GM12878 (cell line): ENCODE measurements around the gene DENND1A.

Source experiments
- CHD2 ChIP-seq: IDR thresholded peaks from 2 replicates; pipeline ENCODE4 v1.6.1; 2011; ENCODE audit warnings: low read depth, low read length, improper control_type of control experiment, borderline replicate concordance
- CHD4 ChIP-seq: fragments of 200-600 bp; sonication (generic); IDR thresholded peaks from 2 replicates; pipeline ENCODE4 v1.6.1; 2016; ENCODE audit warnings: mild to moderate bottlenecking
- CREM ChIP-seq: IDR thresholded peaks from 2 replicates; pipeline ENCODE4 v1.6.1; 2014; ENCODE audit warnings: antibody characterized with exemption, low read depth
- CTCF ChIP-seq, 3 experiments: IDR thresholded peaks in 2 of 3; conservative IDR thresholded peaks in 1 of 3; 2 replicates each; pipeline ENCODE4 v1.5.1; 2011; ENCODE audit warnings: low read depth in 3 of 3, low read length in 3 of 3, mild to moderate bottlenecking in 3 of 3, control low read depth in 2 of 3, moderate library complexity in 2 of 3, inconsistent platforms in 1 of 3, mixed read lengths in 1 of 3; ENCODE audit not compliant: control insufficient read depth in 2 of 3, insufficient read depth in 1 of 3; ENCODE audit errors: extremely low read depth in 1 of 3
- NFYB ChIP-seq: IDR thresholded peaks from 2 replicates; pipeline ENCODE4 v1.6.1; 2011; ENCODE audit warnings: low read depth, mild to moderate bottlenecking, low read length, improper control_type of control experiment, moderate library complexity; ENCODE audit not compliant: insufficient read depth
- POU2F2 ChIP-seq: IDR thresholded peaks from 3 replicates; pipeline ENCODE4 v1.6.1; 2011; ENCODE audit warnings: low read depth, mild to moderate bottlenecking, low read length, borderline replicate concordance
- SMC3 ChIP-seq: IDR thresholded peaks from 2 replicates; pipeline ENCODE4 v1.6.1; 2011; ENCODE audit warnings: low read length, improper control_type of control experiment, borderline replicate concordance
- SP1 ChIP-seq: IDR thresholded peaks from one replicate; pipeline ENCODE4 v1.6.1; 2011; ENCODE audit warnings: low read depth, low read length
- TAF1 ChIP-seq: IDR thresholded peaks from 2 replicates; pipeline ENCODE4 v1.6.1; 2011; ENCODE audit warnings: mild to moderate bottlenecking, low read depth, low read length, borderline replicate concordance
- TCF7 ChIP-seq: IDR thresholded peaks from 2 replicates; pipeline ENCODE4 v1.6.1; 2014; ENCODE audit warnings: antibody characterized with exemption, borderline replicate concordance
- WRNIP1 ChIP-seq: IDR thresholded peaks from 2 replicates; pipeline ENCODE4 v1.6.1; 2011; ENCODE audit warnings: low read depth, low read length, improper control_type of control experiment, borderline replicate concordance
- ZBTB33 ChIP-seq: fragments of 450-650 bp; IDR thresholded peaks from 2 replicates; pipeline ENCODE4 v1.6.1; 2017; ENCODE audit warnings: mild to moderate bottlenecking

- TF ChIP-seq NFYB (no peak), CTCF (IDR thresholded peaks at IDR 0.05 in 2 of 3, conservative IDR thresholded peaks at IDR 0.05 in 1 of 3; ENCODE audit: control insufficient read depth in 2 of 3, extremely low read depth in 1 of 3, insufficient read depth in 1 of 3, low read depth in 3 of 3, low read length in 3 of 3) (no peak), CHD4 (no peak), ZBTB33 (no peak), CHD2 (no peak), CREM (no peak), WRNIP1 (no peak), SP1 (no peak), SMC3 (no peak), TCF7 (no peak), TAF1 (no peak), POU2F2 (no peak)
Measured at GRCh38 chr9:123383512-123384170, 546.3 kb downstream of the DENND1A start.
